GM13977 (cell line): ENCODE data around the gene PURA.

ENCODE experiments used
- DNase-seq: peaks from one replicate; pipeline ENCODE4 v3.0.0; 2012; ENCODE audit warnings: low spot score
- CTCF ChIP-seq: IDR thresholded peaks from 2 replicates; pipeline ENCODE4 v1.5.1; 2012; ENCODE audit warnings: mild to moderate bottlenecking, control low read depth; ENCODE audit not compliant: insufficient read depth; ENCODE audit errors: extremely low read depth, missing control alignments
- in situ Hi-C: fragments of 300-500 bp; cut with MboI; formaldehyde crosslinking; loops from one replicate; pipeline ENCODE4 v1.12.0; 2022; ENCODE audit warnings: low sequenced_read_pairs, low pct_unique_long_range_greater_than_20kb, mixed read lengths, inconsistent platforms; ENCODE audit not compliant: unreplicated experiment

PURA gene

GRCh38 chr5:140172483-140172882, 58.6 kb downstream of the PURA start:
- DNase-seq = no peak
- in situ Hi-C loops = loop anchor here (25.0 kb wide), 1 partner anchor 385 kb away; the partner anchor contains the start of gene PSD2
- TF ChIP-seq CTCF = no peak

- DNase-seq = no peak
- TF ChIP-seq CTCF = no peak
- in situ Hi-C loops = loop anchor here (25.0 kb wide), 1 partner anchor 387 kb away; the partner anchor contains the start of gene PSD2
Measured at GRCh38 chr5:140174014-140174413, 60.1 kb downstream of the PURA start.

GRCh38 chr5:140174465-140175366, 60.8 kb downstream of the PURA start, which contains the start of gene CYSTM1:
CYSTM1 (plus strand) TSS chr5:140175188; CDS start chr5:140194466, 19,278 bp downstream.
- DNase-seq = peak; percentile 97
- in situ Hi-C loops = loop anchor here (25.0 kb wide), 1 partner anchor 387 kb away; the partner anchor contains the start of gene PSD2
- TF ChIP-seq CTCF = no peak
